H1 (cell line): ENCODE data around the gene CAVIN4. TPM values are rescaled to one million over a fixed set of nuclear protein-coding genes. Genes with fewer than 3 reads are reported as not detected.
A peak's percentile ranks its signal among the peaks of the same experiment; 100 is the strongest.

ENCODE experiments used
- CTCF ChIA-PET: fragments of 300-600 bp; sonication (Branson Sonifier 250); formaldehyde crosslinking; loops from one replicate; lab custom pipeline; 2021; ENCODE audit not compliant: partially characterized antibody; lab: Charles Lee
- POLR2A ChIA-PET: fragments of 300-600 bp; sonication (Branson Sonifier 250); formaldehyde crosslinking; loops from one replicate; lab custom pipeline; 2021; ENCODE audit warnings: inconsistent platforms; ENCODE audit not compliant: partially characterized antibody; lab: Charles Lee
- DNase-seq, 2 experiments: peaks; one replicate each; pipeline versions ENCODE4 v3.0.0 to v3.0.0-alpha.2; 2010 to 2022; ENCODE audit warnings: low spot score in 2 of 2, low read depth in 1 of 2, mixed read lengths in 1 of 2
- FAIRE-seq: peaks from 2 replicates; lab custom pipeline; 2011; peaks lifted over from hg19 to GRCh38; lab: Jason Lieb, UNC
- H2AFZ ChIP-seq: 2 replicates; pipeline ENCODE4 v1.8.1; 2012; ENCODE audit warnings: low read length, inconsistent platforms
- H2AK5ac ChIP-seq: 2 replicates; pipeline ENCODE4 v1.6.1; 2013; ENCODE audit warnings: low read depth, low read length
- H2BK120ac ChIP-seq: replicated peaks from 2 replicates; pipeline ENCODE3; 2013; ENCODE audit warnings: low read depth, low read length, inconsistent platforms
- H2BK12ac ChIP-seq: 2 replicates; pipeline ENCODE4 v1.6.1; 2013; ENCODE audit warnings: low read depth, low read length
- H2BK15ac ChIP-seq: 2 replicates; pipeline ENCODE4 v1.6.1; 2013; ENCODE audit warnings: low read length
- H2BK20ac ChIP-seq: 2 replicates; pipeline ENCODE4 v1.6.1; 2013; ENCODE audit warnings: low read length
- H2BK5ac ChIP-seq: 2 replicates; pipeline ENCODE4 v1.6.1; 2013; ENCODE audit warnings: low read depth, low read length
- H3K14ac ChIP-seq: 2 replicates; pipeline ENCODE4 v1.6.1; 2013; ENCODE audit warnings: inconsistent platforms; ENCODE audit not compliant: insufficient read length
- H3K18ac ChIP-seq: 2 replicates; pipeline ENCODE4 v1.6.1; 2013; ENCODE audit warnings: low read length; ENCODE audit errors: extremely low read depth
- H3K23ac ChIP-seq: 2 replicates; pipeline ENCODE4 v1.6.1; 2013; ENCODE audit warnings: inconsistent platforms; ENCODE audit not compliant: insufficient read length
- H3K23me2 ChIP-seq: 2 replicates; pipeline ENCODE4 v1.6.1; 2013; ENCODE audit warnings: low read depth, low read length
- H3K27ac ChIP-seq: 2 replicates; pipeline ENCODE4 v1.6.1; 2011; ENCODE audit warnings: low read depth, low read length, inconsistent platforms
- H3K27me3 ChIP-seq, 4 experiments: replicated peaks in 1 of 4; 1 replicate in 1 of 4; 2 replicates in 3 of 4; pipeline versions ENCODE4 v1.6.1 to v1.8.1; 2011 to 2013; ENCODE audit warnings: low read length in 3 of 4, mild to moderate bottlenecking in 3 of 4, inconsistent platforms in 2 of 4, mixed read lengths in 2 of 4, moderate library complexity in 1 of 4; ENCODE audit not compliant: control insufficient read depth in 3 of 4, insufficient read depth in 3 of 4; ENCODE audit errors: extremely low read depth in 1 of 4
- H3K36me3 ChIP-seq, 4 experiments: 2 replicates each; pipeline versions ENCODE4 v1.6.1 to v1.8.1; 2011 to 2013; ENCODE audit warnings: mild to moderate bottlenecking in 4 of 4, low read length in 3 of 4, moderate library complexity in 2 of 4, control low read depth in 1 of 4, inconsistent platforms in 1 of 4; ENCODE audit not compliant: insufficient read depth in 4 of 4, control insufficient read depth in 2 of 4
- H3K4ac ChIP-seq: replicated peaks from 2 replicates; pipeline ENCODE3; 2013; ENCODE audit warnings: low read length, low read depth, mixed read lengths, inconsistent platforms; ENCODE audit not compliant: insufficient read length
- H3K4me1 ChIP-seq, 4 experiments: replicated peaks in 1 of 4; 1 replicate in 1 of 4; 2 replicates in 3 of 4; pipeline versions ENCODE4 v1.6.1 to v1.8.1; 2011 to 2013; ENCODE audit warnings: low read length in 3 of 4, inconsistent platforms in 2 of 4, mixed read lengths in 1 of 4; ENCODE audit not compliant: insufficient read depth in 4 of 4, control insufficient read depth in 3 of 4
- H3K4me2 ChIP-seq, 2 experiments: 2 replicates each; pipeline versions ENCODE4 v1.6.1 to v1.8.1; 2011 to 2013; ENCODE audit warnings: low read depth in 2 of 2, low read length in 2 of 2, control low read depth in 1 of 2, inconsistent platforms in 1 of 2, mild to moderate bottlenecking in 1 of 2; ENCODE audit not compliant: insufficient read depth in 1 of 2
- H3K4me3 ChIP-seq, 4 experiments: fragments of 200-600, 300-600 bp in 1 of 4; sonication (generic), shearing (Covaris generic), sonication (Bioruptor Twin) in 1 of 4; 2 replicates each; pipeline versions ENCODE4 v1.5.1 to v1.8.1; 2011 to 2016; ENCODE audit warnings: low read length in 4 of 4, low read depth in 3 of 4, control low read depth in 2 of 4, inconsistent platforms in 2 of 4, mild to moderate bottlenecking in 2 of 4, mixed read lengths in 1 of 4, moderate library complexity in 1 of 4; ENCODE audit not compliant: insufficient read depth in 2 of 4; ENCODE audit errors: extremely low read depth in 1 of 4
- H3K56ac ChIP-seq: replicated peaks from 2 replicates; pipeline ENCODE3; 2013; ENCODE audit warnings: low read depth, mild to moderate bottlenecking, mixed read lengths, low read length, inconsistent platforms; ENCODE audit not compliant: insufficient read length
- H3K79me1 ChIP-seq: 2 replicates; pipeline ENCODE4 v1.6.1; 2013; ENCODE audit warnings: low read depth, low read length, control low read depth
- H3K79me2 ChIP-seq, 2 experiments: 2 replicates each; pipeline versions ENCODE4 v1.6.1 to v1.8.1; 2012 to 2013; ENCODE audit warnings: low read length in 2 of 2, mild to moderate bottlenecking in 2 of 2, inconsistent platforms in 1 of 2; ENCODE audit not compliant: insufficient read depth in 2 of 2, control insufficient read depth in 1 of 2
- H3K9ac ChIP-seq, 4 experiments: replicated peaks in 1 of 4; 1 replicate in 1 of 4; 2 replicates in 3 of 4; pipeline versions ENCODE4 v1.6.1 to v1.8.1; 2011 to 2013; ENCODE audit warnings: low read depth in 3 of 4, low read length in 3 of 4, control low read depth in 2 of 4, mild to moderate bottlenecking in 2 of 4, moderate library complexity in 2 of 4, inconsistent platforms in 1 of 4; ENCODE audit errors: extremely low read depth in 1 of 4
- H3K9me3 ChIP-seq, 2 experiments: 2 replicates each; pipeline versions ENCODE4 v1.6.1 to v1.8.1; 2012 to 2013; ENCODE audit warnings: mild to moderate bottlenecking in 2 of 2, moderate library complexity in 2 of 2, control low read depth in 1 of 2, inconsistent platforms in 1 of 2, low read depth in 1 of 2, low read length in 1 of 2, mixed read lengths in 1 of 2; ENCODE audit not compliant: insufficient read depth in 2 of 2
- H4K20me1 ChIP-seq, 2 experiments: replicated peaks in 1 of 2; 2 replicates each; pipeline versions ENCODE3 to v1.8.1; 2011 to 2013; ENCODE audit warnings: inconsistent platforms in 2 of 2, low read length in 2 of 2, mild to moderate bottlenecking in 1 of 2; ENCODE audit not compliant: insufficient read depth in 2 of 2, control insufficient read depth in 1 of 2
- H4K5ac ChIP-seq: 2 replicates; pipeline ENCODE4 v1.6.1; 2013; ENCODE audit warnings: low read length, low read depth, mixed read lengths, inconsistent platforms; ENCODE audit not compliant: insufficient read length
- H4K8ac ChIP-seq: 2 replicates; pipeline ENCODE4 v1.8.0; 2013; ENCODE audit warnings: mild to moderate bottlenecking, moderate library complexity, low read length, inconsistent platforms; ENCODE audit not compliant: insufficient read depth; ENCODE audit errors: extremely low read depth
- H4K91ac ChIP-seq: replicated peaks from 2 replicates; pipeline ENCODE3; 2013; ENCODE audit warnings: low read length, mixed read lengths, inconsistent platforms; ENCODE audit not compliant: insufficient read length
- PHF8 ChIP-seq: fragments of 200-600 bp; sonication (generic); conservative IDR thresholded peaks from 2 replicates; pipeline ENCODE4 v1.7.1; 2012; ENCODE audit warnings: low read depth, mild to moderate bottlenecking, inconsistent platforms, low read length, moderate library complexity
- SP4 ChIP-seq: IDR thresholded peaks from 2 replicates; pipeline ENCODE4 v1.6.1; 2012; ENCODE audit warnings: low read length, inconsistent platforms
- WGBS, 2 experiments: shearing (Covaris generic) in 1 of 2; methylation state at CpG; one replicate each; pipeline versions ENCODE4 v1.1.6 to v1.1.7; 2013 to 2015; ENCODE audit warnings: low lambda C conversion rate in 2 of 2, mixed read lengths in 2 of 2, inconsistent platforms in 1 of 2, low coverage in 1 of 2, missing lambda C conversion rate in 1 of 2; ENCODE audit not compliant: insufficient replicate concordance in 2 of 2, insufficient coverage in 1 of 2, insufficient read length in 1 of 2; ENCODE audit errors: extremely low coverage in 1 of 2, missing lambda C conversion rate in 1 of 2; 5-methylcytosine and 5-hydroxymethylcytosine counted together
- polyA plus RNA-seq, 7 experiments: library from polyadenylated mRNA; depleted of rRNA in 3 of 7; stranded (reverse) in 5 of 7; unstranded in 2 of 7; fragments of >200 nt in 5 of 7; fragments of 200-250 nt in 2 of 7; gene quantifications; 1 replicate in 5 of 7; 2 replicates in 1 of 7; 4 replicates in 1 of 7; pipeline versions ENCODE4 v1.2.1 to v1.2.3, GENCODE V29; 2011 to 2013; ENCODE audit warnings: missing spikeins in 2 of 7, mixed read lengths in 2 of 7
- total RNA-seq: library from RNA; stranded (reverse); fragmentation: NEBNext Ultra II Directional; extraction: Animal tissue kit (Norgen Biotek cat#: 25700); gene quantifications from 2 replicates; pipeline ENCODE4 v1.2.1, GENCODE V29; 2021

The CAVIN4 gene
- total and polyA plus RNA-seq, 2 of the 8 experiments (the other 6 are each of a cell fraction or from before 2014, with no cell fraction given): 2.3 to 9.1 TPM

- H2AFZ ChIP-seq: no peak overlapping the region
- H3K79me2 ChIP-seq: no peaks in the 10 kb centered on the region
- H3K27me3 ChIP-seq: no peaks in the 10 kb centered on the region
- no peak overlapping the region for H2BK5ac ChIP-seq
- no peak for FAIRE-seq
- H2BK15ac ChIP-seq: no peak overlapping the region
- H3K4me2 ChIP-seq: no peak overlapping the region
- 85% methylated on average over 7 of the region's 7 CpGs; no CpG with 5 or more reads in 1 of the 2 experiments for WGBS, 2 experiments
- H3K36me3 ChIP-seq: no peaks in the 10 kb centered on the region
- H4K5ac ChIP-seq: no peak overlapping the region
- H3K4me1 ChIP-seq: peaks cover 3 to 14% (median 10%) of the 10 kb centered on the region in 4 experiments; a peak in 5 of 7 replicates
- H3K56ac ChIP-seq: no peak overlapping the region
- no peak overlapping the region for H4K91ac ChIP-seq
- peaks cover 5% of the 10 kb centered on the region; the same call in 1 of the 2 replicates for H3K23me2 ChIP-seq
- H2AK5ac ChIP-seq: no peak overlapping the region
- no peak overlapping the region for H3K18ac ChIP-seq
- CTCF ChIA-PET: interaction anchor here (0.8 to 4.4 kb wide), 40 partner anchors 10 to 886 kb away, joined by 3 to 49 read pairs (median 6); a partner anchor contains a TSS
- no peak overlapping the region for H2BK120ac ChIP-seq
- H2BK20ac ChIP-seq: peak overlapping the region; percentile 57; the same call in 1 of the 2 replicates
- no peak overlapping the region for H4K8ac ChIP-seq
- H3K14ac ChIP-seq: no peak overlapping the region
- DNase-seq: no peak
- H3K4me3 ChIP-seq: no peak overlapping the region
- no peak overlapping the region for H3K9ac ChIP-seq
- no peak overlapping the region for H3K27ac ChIP-seq
- H2BK12ac ChIP-seq: no peak overlapping the region; the same call in 1 of the 2 replicates
- POLR2A ChIA-PET: interaction anchor here (0.8 to 2.4 kb wide), 4 partner anchors 9 to 249 kb away, joined by 3 to 7 read pairs (median 5); partner anchors contain the start of gene TEX10
- H3K4ac ChIP-seq: no peak overlapping the region
- H4K20me1 ChIP-seq: no peaks in the 10 kb centered on the region
- H3K79me1 ChIP-seq: no peaks in the 10 kb centered on the region
- no peaks in the 10 kb centered on the region for H3K9me3 ChIP-seq
- H3K23ac ChIP-seq: no peak overlapping the region
- TF ChIP-seq SP4: no peak
- no peak for TF ChIP-seq PHF8
These were observed 22.7 kb downstream of the CAVIN4 start for GRCh38 chr9:100600521-100601079.
